Measurements from ENCODE around the gene ZNF354B. TPM values are rescaled to one million over a fixed set of nuclear protein-coding genes. Genes with fewer than 3 reads are reported as not detected.
A peak's percentile ranks its signal among the peaks of the same experiment; 100 is the strongest.

ZNF354B gene
- total RNA-seq = 1 to 10 TPM; 5.5 to 7.2 (median 6.1) TPM
- 1 to 10 TPM; 1.7 to 5.4 (median 2.9) TPM for polyA plus RNA-seq
- long read RNA-seq, donor 1, partial matches to known transcripts = 0 of 3 reads
- long read RNA-seq, donor 1, other reads (novel, unspliced or antisense) = 0 of 3 reads
- long read RNA-seq, donor 2, partial matches to known transcripts = 0 of 8 reads
- long read RNA-seq, donor 2, other reads (novel, unspliced or antisense) = 6 of 8 reads

DNA sequence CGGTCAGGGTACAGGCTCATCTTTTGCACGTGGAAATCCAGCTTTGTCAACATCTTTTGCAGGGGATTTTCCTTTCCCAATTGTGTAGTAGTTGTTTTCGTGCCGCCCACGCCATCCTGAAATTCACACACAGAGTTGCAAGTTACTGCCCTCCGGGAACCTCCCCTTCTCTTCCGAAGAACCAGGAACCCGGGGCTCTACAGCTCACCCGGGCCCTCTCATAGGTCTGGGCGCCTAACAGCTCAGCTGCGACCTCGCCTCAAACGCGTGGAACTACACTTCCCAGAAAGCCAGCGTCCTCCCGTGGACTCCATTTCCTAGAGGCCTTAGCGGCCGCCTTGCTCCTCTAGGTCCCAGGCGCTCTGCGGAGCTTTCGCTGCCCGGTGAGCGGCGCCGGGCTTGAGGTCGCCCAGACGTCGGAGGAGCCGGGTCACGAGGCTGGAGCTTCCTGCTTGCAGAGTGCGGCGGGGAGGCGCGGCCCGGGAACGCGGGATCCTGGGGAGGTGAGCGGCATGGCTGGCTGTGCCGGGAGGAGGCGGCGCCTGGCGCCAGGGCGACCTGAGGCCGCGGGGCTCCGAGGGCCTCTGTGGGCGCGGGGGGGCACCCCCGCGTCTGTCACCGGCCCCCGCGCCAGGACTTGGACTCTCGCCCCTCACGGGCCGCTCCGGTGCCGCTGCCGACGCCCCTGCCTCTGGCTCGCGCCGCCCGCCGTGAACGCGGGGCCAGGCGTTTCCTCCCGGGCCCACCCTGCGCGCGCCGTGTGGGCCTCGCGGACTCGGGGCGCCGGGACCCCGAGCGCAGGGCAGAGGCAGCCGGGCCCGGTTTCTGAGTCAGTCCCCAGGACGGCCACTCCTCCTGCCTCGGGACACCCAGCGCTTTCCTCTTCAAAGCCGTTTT lies at the start of gene ZNF354B:
Gene ZNF354B (plus strand): TSS at position 329 of the 897 bp plus-strand sequence. CDS start 1,095 bp downstream, outside the sequence.
- WGBS, 3 donors = 1% methylated on average over 52 to 86 of the region's 86 CpGs
- TF ChIP-seq, protein P1, sequence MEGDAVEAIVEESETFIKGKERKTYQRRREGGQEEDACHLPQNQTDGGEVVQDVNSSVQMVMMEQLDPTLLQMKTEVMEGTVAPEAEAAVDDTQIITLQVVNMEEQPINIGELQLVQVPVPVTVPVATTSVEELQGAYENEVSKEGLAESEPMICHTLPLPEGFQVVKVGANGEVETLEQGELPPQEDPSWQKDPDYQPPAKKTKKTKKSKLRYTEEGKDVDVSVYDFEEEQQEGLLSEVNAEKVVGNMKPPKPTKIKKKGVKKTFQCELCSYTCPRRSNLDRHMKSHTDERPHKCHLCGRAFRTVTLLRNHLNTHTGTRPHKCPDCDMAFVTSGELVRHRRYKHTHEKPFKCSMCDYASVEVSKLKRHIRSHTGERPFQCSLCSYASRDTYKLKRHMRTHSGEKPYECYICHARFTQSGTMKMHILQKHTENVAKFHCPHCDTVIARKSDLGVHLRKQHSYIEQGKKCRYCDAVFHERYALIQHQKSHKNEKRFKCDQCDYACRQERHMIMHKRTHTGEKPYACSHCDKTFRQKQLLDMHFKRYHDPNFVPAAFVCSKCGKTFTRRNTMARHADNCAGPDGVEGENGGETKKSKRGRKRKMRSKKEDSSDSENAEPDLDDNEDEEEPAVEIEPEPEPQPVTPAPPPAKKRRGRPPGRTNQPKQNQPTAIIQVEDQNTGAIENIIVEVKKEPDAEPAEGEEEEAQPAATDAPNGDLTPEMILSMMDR (IDR thresholded peaks at IDR 0.05) = peak; percentile 11

DNA sequence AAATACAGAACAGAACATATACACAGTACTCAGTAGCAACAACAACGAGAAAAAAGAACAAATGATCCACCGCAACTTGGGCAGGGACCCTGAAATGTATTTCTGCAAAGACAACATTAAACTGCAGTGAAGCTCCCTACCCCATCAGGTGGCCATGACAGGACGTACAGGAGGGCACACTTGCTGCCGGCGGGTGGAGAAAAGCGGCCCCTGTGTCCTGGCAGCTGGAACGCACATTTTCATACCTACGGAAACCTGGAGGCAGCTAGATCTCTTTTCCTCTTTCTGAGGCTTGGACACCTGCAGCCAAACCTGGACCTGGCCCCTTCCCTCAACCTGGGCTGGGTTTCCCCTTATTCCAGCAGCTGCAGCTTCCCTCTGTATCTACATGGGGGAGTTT lies 42.2 kb upstream of the ZNF354B start:
- Histone ChIP-seq H3K27me3 (ENCODE audit: insufficient read depth in 3 of 3, low read length in 2 of 3) (peaks cover 0 to 2% (median 0%) of the 10 kb centered on the region in 3 donors), H3K4me3 (no peak overlapping the region), H3K36me3 (ENCODE audit: insufficient read depth in 1 of 2, low read depth in 1 of 2) (no peaks in the 10 kb centered on the region), H3K27ac (no peak overlapping the region), H3K9me3 (no peaks in the 10 kb centered on the region), H3K4me1 (no peaks in the 10 kb centered on the region)
- ATAC-seq (no peak), DNase-seq (no peak)
- TF ChIP-seq, protein P1 (IDR thresholded peaks at IDR 0.05) = no peak
- intact Hi-C loops (cut with DNase I) = no loop called here
- WGBS, 3 donors = 83 to 91% (median 85%) methylated on average over 8 of the region's 8 CpGs

More for the DNA sequence above, at the start of gene ZNF354B:
- Histone ChIP-seq H3K27me3 (ENCODE audit: insufficient read depth in 3 of 3, low read length in 2 of 3) (no peaks in the 10 kb centered on the region), H3K36me3 (ENCODE audit: insufficient read depth in 1 of 2, low read depth in 1 of 2) (peaks cover 4 to 30% of the 10 kb centered on the region in 2 donors), H3K4me1 (peaks cover 6% of the 10 kb centered on the region), H3K9me3 (no peaks in the 10 kb centered on the region), H3K27ac (peak within 1 kb of the TSS; percentile 91), H3K4me3 (peak within 1 kb of the TSS; percentile 96)
- peak; percentile 97 to 100 (median 100) for ATAC-seq
- DNase-seq = peak; percentile 90 to 93
- intact Hi-C loops (cut with DNase I) = loop anchor here (1.0 to 5.0 kb wide), 5 partner anchors 129 to 202 kb away; partner anchors contain the start of genes ZNF354A (in 2 of the 2), ZNF354C (in 2 of the 2) and ZNF879 (in 1 of the 2)

DNA sequence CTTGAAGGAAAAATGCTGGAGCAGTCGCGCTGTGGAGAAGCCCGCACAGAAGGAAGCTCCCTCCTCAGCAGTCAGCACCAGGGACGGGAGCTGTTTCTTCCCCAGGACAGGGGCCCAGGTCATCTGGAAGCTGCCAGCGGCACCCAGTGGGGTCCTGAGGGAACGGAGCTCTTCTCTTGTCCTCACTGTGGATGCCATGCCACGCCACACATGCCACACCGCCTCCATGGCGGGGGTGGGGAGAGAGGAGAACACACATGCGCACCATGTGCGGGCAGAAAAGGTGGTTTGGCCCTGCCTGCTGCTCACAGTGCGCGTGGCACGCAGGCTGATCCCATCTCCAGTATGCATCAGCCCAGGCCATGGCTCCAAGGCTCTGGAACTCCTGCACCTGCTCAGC lies 41.7 kb upstream of the ZNF354B start:
- Histone ChIP-seq H3K27ac (no peak overlapping the region), H3K36me3 (ENCODE audit: insufficient read depth in 1 of 2, low read depth in 1 of 2) (no peaks in the 10 kb centered on the region), H3K4me3 (no peak overlapping the region), H3K4me1 (no peaks in the 10 kb centered on the region), H3K9me3 (no peaks in the 10 kb centered on the region), H3K27me3 (ENCODE audit: insufficient read depth in 3 of 3, low read length in 2 of 3) (peaks cover 0 to 2% (median 0%) of the 10 kb centered on the region in 3 donors)
- DNase-seq (no peak), ATAC-seq (no peak)
- intact Hi-C loops (cut with DNase I) = no loop called here
- TF ChIP-seq, protein P1 (IDR thresholded peaks at IDR 0.05) = no peak
- whole genome bisulfite sequencing, 3 donors = 77 to 85% (median 83%) methylated on average over 14 of the region's 14 CpGs

DNA sequence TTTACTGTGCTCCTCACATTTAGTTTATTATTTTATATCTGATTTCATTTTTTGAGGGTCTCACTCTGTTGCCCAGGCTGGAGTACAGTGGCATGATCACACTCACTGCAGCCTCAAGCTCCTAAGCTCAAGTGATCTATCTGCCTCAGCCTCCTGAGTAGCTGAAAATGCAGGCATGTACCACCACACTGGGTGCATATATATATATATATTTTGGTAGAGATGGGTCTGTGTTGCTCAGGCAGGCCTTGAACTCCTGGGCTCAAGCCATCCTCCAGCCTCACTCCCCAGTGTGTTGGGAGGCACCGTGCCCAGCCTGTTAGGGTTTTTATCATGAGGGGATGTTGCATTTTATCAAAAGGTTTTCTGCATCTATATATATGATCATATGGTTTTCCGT lies 39.8 kb upstream of the ZNF354B start:
- H3K27ac ChIP-seq = no peak overlapping the region

More for the DNA sequence above, 39.8 kb upstream of the ZNF354B start:
- H3K9me3 ChIP-seq = no peaks in the 10 kb centered on the region
- H3K27me3 ChIP-seq (ENCODE audit: insufficient read depth in 3 of 3, low read length in 2 of 3) = peaks cover 0 to under 1% (median 0%) of the 10 kb centered on the region in 3 donors
- TF ChIP-seq, protein P1 (IDR thresholded peaks at IDR 0.05) = no peak
- H3K4me3 ChIP-seq = no peak overlapping the region
- H3K4me1 ChIP-seq = no peaks in the 10 kb centered on the region
- ATAC-seq (no peak), DNase-seq (no peak)
- no peaks in the 10 kb centered on the region for H3K36me3 ChIP-seq (ENCODE audit: insufficient read depth in 1 of 2, low read depth in 1 of 2)
- intact Hi-C loops (cut with DNase I) = no loop called here
- WGBS, 3 donors = 74 to 82% (median 79%) methylated on average over 2 of the region's 2 CpGs
